A673 (cell line): Measurements from ENCODE around the gene VARS2. TPM values are rescaled to one million over a fixed set of nuclear protein-coding genes. Genes with fewer than 3 reads are reported as not detected.

Source experiments
- BruUV-seq: library from RNA; stranded (reverse); fragments of 400-500 nt; replicated peaks from 2 replicates; lab custom pipeline; 2021; lab: Mats Ljungman, UMichigan
- CTCF ChIA-PET: fragments of 300-600 bp; sonication (Branson Sonifier 250); formaldehyde crosslinking; loops from one replicate; lab custom pipeline; 2022; ENCODE audit warnings: antibody characterized with exemption; lab: Charles Lee
- POLR2A ChIA-PET: fragments of 300-600 bp; sonication (Branson Sonifier 250); formaldehyde crosslinking; loops from one replicate; lab custom pipeline; 2022; ENCODE audit warnings: antibody characterized with exemption; ENCODE audit not compliant: low non-redundant PET; lab: Charles Lee
- DNase-seq: peaks from one replicate; pipeline ENCODE4 v3.0.0-alpha.2; 2015; ENCODE audit warnings: low spot score
- H3K27ac ChIP-seq: fragments of 200-600 bp; sonication (generic); 2 replicates; pipeline ENCODE4 v1.5.1; 2016; ENCODE audit warnings: mixed run types, low read depth, mild to moderate bottlenecking, mixed read lengths, antibody characterized with exemption, low read length; ENCODE audit not compliant: poor library complexity, severe bottlenecking
- H3K27me3 ChIP-seq: fragments of 200-600 bp; sonication (generic); replicated peaks from 2 replicates; pipeline ENCODE4 v1.6.1; 2017; ENCODE audit warnings: mixed run types, low read depth, mild to moderate bottlenecking, mixed read lengths, antibody characterized with exemption, low read length; ENCODE audit not compliant: insufficient read depth, poor library complexity
- H3K36me3 ChIP-seq: fragments of 200-600 bp; sonication (generic); 2 replicates; pipeline ENCODE4 v1.6.1; 2016; ENCODE audit warnings: mixed run types, mild to moderate bottlenecking, mixed read lengths, antibody characterized with exemption, low read length; ENCODE audit not compliant: insufficient read depth, poor library complexity, severe bottlenecking
- H3K4me1 ChIP-seq: fragments of 200-600 bp; sonication (generic); 2 replicates; pipeline ENCODE4 v1.6.1; 2017; ENCODE audit warnings: mixed run types, mild to moderate bottlenecking, mixed read lengths, antibody characterized with exemption, low read length; ENCODE audit not compliant: insufficient read depth, poor library complexity, severe bottlenecking
- H3K4me3 ChIP-seq: fragments of 200-600 bp; sonication (generic); 2 replicates; pipeline ENCODE4 v1.5.1; 2016; ENCODE audit warnings: low read depth, mixed run types, mild to moderate bottlenecking, mixed read lengths, low read length; ENCODE audit not compliant: poor library complexity, severe bottlenecking
- H3K9me3 ChIP-seq: fragments of 200-600 bp; sonication (generic); 2 replicates; pipeline ENCODE4 v1.6.1; 2016; ENCODE audit warnings: mixed run types, low read depth, mild to moderate bottlenecking, mixed read lengths, antibody characterized with exemption, low read length; ENCODE audit not compliant: poor library complexity, severe bottlenecking
- CTCF ChIP-seq: fragments of 300-800, 200-600 bp; sonication (generic); conservative IDR thresholded peaks from 2 replicates; pipeline ENCODE4 v1.5.1; 2017; ENCODE audit warnings: low read depth, mild to moderate bottlenecking, antibody characterized with exemption, low read length, moderate library complexity, mixed read lengths
- EZH2 ChIP-seq: fragments of 200-600 bp; sonication (generic); IDR thresholded peaks from 2 replicates; pipeline ENCODE4 v1.6.1; 2017; ENCODE audit warnings: borderline replicate concordance, low read depth, mild to moderate bottlenecking, mixed read lengths, antibody characterized with exemption, low read length; ENCODE audit not compliant: poor library complexity, severe bottlenecking
- intact Hi-C: fragments of 100-400 bp; cut with micrococcal nuclease; formaldehyde crosslinking; loops from one replicate; pipeline ENCODE4 v1.10.0; 2022; ENCODE audit not compliant: unreplicated experiment
- total RNA-seq: library from RNA; stranded (reverse); gene quantifications from 2 replicates; pipeline ENCODE4 v1.2.3, GENCODE V29; 2021

VARS2 gene
- total RNA-seq, 1 experiment from 2014 or later, result 48.4 TPM

- Histone ChIP-seq H3K4me1 (no peaks in the 10 kb centered on the region), H3K27ac (no peak overlapping the region), H3K27me3 (no peaks in the 10 kb centered on the region), H3K4me3 (no peak overlapping the region), H3K36me3 (no peaks in the 10 kb centered on the region), H3K9me3 (peaks cover 16% of the 10 kb centered on the region)
- DNase-seq, result no peak
- intact Hi-C loops, result loop anchor here (5.0 kb wide), 2 partner anchors 133 to 148 kb away; partner anchors contain the start of genes FLOT1 and IER3
- TF ChIP-seq CTCF (no peak), EZH2 (no peak)
- BruUV-seq, result no TSS peak
- ChIA-PET CTCF (no interaction called here), POLR2A (no interaction called here)
Measured at GRCh38 chr6:30875244-30876038, 38.6 kb upstream of the VARS2 start.

DNA sequence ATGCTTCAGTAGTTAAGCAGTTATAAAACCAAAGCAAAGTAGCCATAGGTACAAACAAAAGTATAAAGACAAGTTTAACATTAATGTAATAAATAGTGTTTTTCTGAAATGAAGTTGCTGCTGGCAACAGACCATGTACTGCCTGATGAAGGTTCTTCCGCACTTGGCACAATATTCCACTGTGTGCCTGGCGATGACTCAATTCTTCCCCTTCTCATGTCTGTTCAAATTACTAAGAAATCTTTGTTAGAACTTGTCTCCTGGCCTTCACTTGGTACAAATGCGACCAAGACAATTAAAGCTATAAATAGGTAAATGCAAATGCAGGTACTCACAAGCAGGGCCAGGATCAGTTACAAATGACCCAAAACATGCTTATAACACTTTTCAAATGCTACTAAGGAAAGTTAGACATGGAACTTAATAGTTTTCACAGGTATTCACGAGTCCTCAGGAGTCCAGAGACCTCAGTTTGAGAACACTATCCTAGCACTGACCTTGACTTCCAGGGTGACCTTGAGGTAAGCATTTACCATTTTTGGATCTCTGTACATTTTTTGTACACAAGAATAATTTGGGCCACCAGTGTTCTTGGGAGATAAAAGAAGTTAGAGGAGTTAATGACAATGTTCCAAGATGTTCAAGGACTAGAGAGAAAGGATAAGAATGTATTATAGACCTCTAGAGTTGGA, 37.9 kb upstream of the VARS2 start:
- Histone ChIP-seq H3K36me3 (no peaks in the 10 kb centered on the region), H3K4me3 (no peak overlapping the region), H3K27ac (no peak overlapping the region), H3K27me3 (no peaks in the 10 kb centered on the region), H3K9me3 (peaks cover 11% of the 10 kb centered on the region), H3K4me1 (no peaks in the 10 kb centered on the region)
- intact Hi-C loops, result loop anchor here (5.0 kb wide), 2 partner anchors 134 to 149 kb away; partner anchors contain the start of genes FLOT1 and IER3
- CTCF ChIA-PET, result no interaction called here
- no peak for TF ChIP-seq CTCF
- no peak for TF ChIP-seq EZH2
- no peak for DNase-seq
- BruUV-seq, result no TSS peak
- POLR2A ChIA-PET, result no interaction called here

GRCh38 chr6:30877419-30878262, 36.4 kb upstream of the VARS2 start:
- H3K4me1 ChIP-seq, result peaks cover 2% of the 10 kb centered on the region
- no peaks in the 10 kb centered on the region for H3K9me3 ChIP-seq
- POLR2A ChIA-PET, result interaction anchor here (0.6 kb wide), 1 partner anchor 259 kb away, joined by 4 read pairs; no protein-coding TSS in a partner anchor
- no TSS peak for BruUV-seq
- peak overlapping the region; percentile 31 for H3K4me3 ChIP-seq
- no peaks in the 10 kb centered on the region for H3K36me3 ChIP-seq
- peak; percentile 88 for DNase-seq
- CTCF ChIA-PET, result no interaction called here
- peak; percentile 93 for TF ChIP-seq CTCF
- no peak for TF ChIP-seq EZH2
- H3K27me3 ChIP-seq, result no peaks in the 10 kb centered on the region
- intact Hi-C loops, result loop anchor here (1.0 to 5.0 kb wide), 4 partner anchors 49 to 198 kb away; partner anchors contain the start of genes FLOT1 and IER3
- no peak overlapping the region for H3K27ac ChIP-seq
